Measurements from ENCODE around the gene DNAJB9. TPM values are rescaled to one million over a fixed set of nuclear protein-coding genes. Genes with fewer than 3 reads are reported as not detected.

Gene DNAJB9
- total and polyA plus RNA-seq, 9 donors, result 12.5 to 22.6 (median 15.7) TPM

DNA sequence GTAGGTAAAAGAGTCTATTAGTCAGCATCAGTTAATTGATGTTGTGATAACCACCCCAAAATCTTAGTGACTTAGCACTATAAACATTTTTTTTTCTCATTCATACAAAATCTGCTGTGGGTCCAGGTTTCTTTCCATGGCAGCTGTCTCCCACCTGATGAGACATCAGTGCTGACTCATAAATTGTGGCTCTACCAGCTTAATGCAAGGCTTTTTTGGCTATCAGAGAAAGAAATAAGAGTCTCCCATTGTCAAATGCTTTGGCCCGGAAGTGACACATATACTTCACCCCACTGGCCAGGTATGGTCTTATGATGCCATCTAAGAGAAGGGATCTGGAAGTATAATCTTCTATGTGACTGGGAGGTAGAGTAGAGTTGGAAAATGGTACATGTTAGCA, 14.5 kb downstream of the DNAJB9 start:
- Histone ChIP-seq H3K4me3 (ENCODE audit: low read length) (no peak overlapping the region), H3K36me3 (ENCODE audit: control insufficient read depth, insufficient read depth, low read length) (peaks cover 7% of the 10 kb centered on the region), H3K27me3 (ENCODE audit: control insufficient read depth, insufficient read depth, low read length) (no peaks in the 10 kb centered on the region), H3K4me1 (ENCODE audit: control insufficient read depth, insufficient read depth, low read length) (no peaks in the 10 kb centered on the region), H3K27ac (ENCODE audit: low read length) (no peak overlapping the region), H3K9me3 (replicated peaks; ENCODE audit: control insufficient read depth, low read depth, low read length) (peaks cover 10% of the 10 kb centered on the region)
- DNase-seq, result no peak
- WGBS (ENCODE audit: insufficient coverage), result no CpG with 5 or more reads among the region's 1 CpG

DNA sequence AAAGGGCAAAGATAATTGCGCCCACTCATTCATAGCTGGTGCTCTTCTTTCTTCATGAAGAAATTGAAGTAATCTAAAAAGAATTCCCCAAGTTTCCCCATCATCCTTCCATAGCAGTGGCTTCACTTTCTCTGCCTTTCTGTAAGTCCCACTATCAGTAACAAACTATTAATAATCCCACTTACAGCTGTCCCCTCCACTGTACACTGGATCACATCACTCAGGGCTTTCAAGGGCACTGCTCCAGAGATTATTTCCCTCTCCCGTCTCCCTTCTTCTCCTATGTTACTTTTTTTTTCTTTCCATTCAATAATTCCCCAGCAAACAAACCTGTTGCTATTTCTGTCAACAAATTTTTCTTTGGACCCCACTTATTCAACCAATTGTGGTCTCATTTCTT, 16.2 kb downstream of the DNAJB9 start:
- no peak overlapping the region for H3K27ac ChIP-seq (ENCODE audit: low read length)
- DNase-seq, result no peak
- H3K27me3 ChIP-seq (ENCODE audit: control insufficient read depth, insufficient read depth, low read length), result no peaks in the 10 kb centered on the region
- no peak overlapping the region for H3K4me3 ChIP-seq (ENCODE audit: low read length)
- H3K4me1 ChIP-seq (ENCODE audit: control insufficient read depth, insufficient read depth, low read length), result no peaks in the 10 kb centered on the region
- no peaks in the 10 kb centered on the region for H3K36me3 ChIP-seq (ENCODE audit: control insufficient read depth, insufficient read depth, low read length)
- no peaks in the 10 kb centered on the region for H3K9me3 ChIP-seq (replicated peaks; ENCODE audit: control insufficient read depth, low read depth, low read length)
- 56% methylated on average over 1 of the region's 2 CpGs for WGBS (ENCODE audit: insufficient coverage)

DNA sequence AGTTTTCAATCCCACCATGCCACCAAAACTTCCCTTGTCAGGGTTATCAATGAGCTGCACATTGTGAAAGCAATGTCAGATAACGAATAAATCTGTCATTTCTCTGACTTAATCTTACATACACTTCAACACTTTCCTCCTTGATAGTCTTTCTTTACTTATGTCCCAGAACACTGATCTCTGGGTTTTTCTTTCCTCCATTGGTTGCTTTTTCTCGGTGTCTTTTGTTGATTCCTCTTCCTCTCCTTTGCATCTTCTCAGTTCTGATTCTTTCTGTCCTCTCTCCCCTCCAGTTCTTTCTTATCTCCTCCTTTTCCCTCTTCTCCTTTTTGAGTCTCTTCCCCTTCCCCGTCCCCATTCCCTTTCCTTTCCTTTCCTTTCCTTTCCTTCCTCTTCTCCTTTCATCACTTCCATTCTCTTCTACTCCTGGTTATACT, 16.6 kb downstream of the DNAJB9 start:
- H3K9me3 ChIP-seq (replicated peaks; ENCODE audit: control insufficient read depth, low read depth, low read length), result no peaks in the 10 kb centered on the region
- no peak for DNase-seq
- H3K4me3 ChIP-seq (ENCODE audit: low read length), result no peak overlapping the region
- no peaks in the 10 kb centered on the region for H3K4me1 ChIP-seq (ENCODE audit: control insufficient read depth, insufficient read depth, low read length)
- WGBS (ENCODE audit: insufficient coverage), result 79% methylated on average over 2 of the region's 3 CpGs
- no peak overlapping the region for H3K27ac ChIP-seq (ENCODE audit: low read length)
- H3K36me3 ChIP-seq (ENCODE audit: control insufficient read depth, insufficient read depth, low read length), result no peaks in the 10 kb centered on the region
- no peaks in the 10 kb centered on the region for H3K27me3 ChIP-seq (ENCODE audit: control insufficient read depth, insufficient read depth, low read length)

DNA sequence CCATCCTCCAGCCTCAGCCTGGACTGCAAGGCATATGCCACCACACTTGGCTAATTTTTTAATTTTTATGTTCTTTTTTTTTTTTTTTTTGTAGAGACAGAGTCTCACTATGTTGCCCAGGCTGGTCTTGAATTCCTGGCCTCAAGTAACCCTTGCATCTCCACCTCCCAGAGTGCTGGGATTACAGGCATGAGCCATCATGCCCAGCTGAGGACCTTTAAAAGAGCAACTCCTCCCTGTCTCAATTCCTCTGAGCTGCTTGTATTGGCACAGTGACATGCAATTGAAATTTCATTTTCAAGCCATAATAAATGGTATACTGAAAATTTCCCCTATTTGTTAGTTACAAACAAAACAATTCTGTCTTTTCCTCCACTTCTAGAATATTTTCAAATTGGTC, 19.5 kb downstream of the DNAJB9 start:
- Histone ChIP-seq H3K4me1 (ENCODE audit: control insufficient read depth, insufficient read depth, low read length) (peaks cover 2% of the 10 kb centered on the region), H3K9me3 (replicated peaks; ENCODE audit: control insufficient read depth, low read depth, low read length) (no peaks in the 10 kb centered on the region), H3K27ac (ENCODE audit: low read length) (no peak overlapping the region), H3K4me3 (ENCODE audit: low read length) (no peak overlapping the region), H3K27me3 (ENCODE audit: control insufficient read depth, insufficient read depth, low read length) (no peaks in the 10 kb centered on the region), H3K36me3 (ENCODE audit: control insufficient read depth, insufficient read depth, low read length) (no peaks in the 10 kb centered on the region)
- no peak for DNase-seq

DNA sequence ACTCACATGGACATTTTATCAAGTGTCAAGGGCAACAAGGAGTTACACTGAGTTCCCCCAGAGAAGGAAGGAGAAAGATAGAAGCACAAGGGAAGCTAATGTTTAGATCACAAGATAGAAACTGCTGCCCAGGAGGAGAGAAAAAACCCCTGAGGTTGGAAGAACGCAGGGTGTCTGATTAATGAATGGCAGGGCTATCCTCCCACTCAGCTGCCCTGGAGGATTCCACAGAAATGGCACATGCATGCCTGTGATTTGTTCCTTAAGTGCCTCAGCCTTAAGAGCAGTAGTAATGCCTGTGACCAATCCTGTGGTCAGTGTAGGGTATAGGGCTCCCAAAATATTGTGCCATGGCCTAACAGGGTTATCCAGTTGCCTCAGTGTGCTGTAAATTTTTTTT, 20.2 kb downstream of the DNAJB9 start:
- Histone ChIP-seq H3K27me3 (ENCODE audit: control insufficient read depth, insufficient read depth, low read length) (no peaks in the 10 kb centered on the region), H3K9me3 (replicated peaks; ENCODE audit: control insufficient read depth, low read depth, low read length) (no peaks in the 10 kb centered on the region), H3K36me3 (ENCODE audit: control insufficient read depth, insufficient read depth, low read length) (no peaks in the 10 kb centered on the region), H3K27ac (ENCODE audit: low read length) (no peak overlapping the region), H3K4me1 (ENCODE audit: control insufficient read depth, insufficient read depth, low read length) (peaks cover 2% of the 10 kb centered on the region), H3K4me3 (ENCODE audit: low read length) (no peak overlapping the region)
- 44% methylated on average over 1 of the region's 1 CpG for WGBS (ENCODE audit: insufficient coverage)
- DNase-seq, result no peak

DNA sequence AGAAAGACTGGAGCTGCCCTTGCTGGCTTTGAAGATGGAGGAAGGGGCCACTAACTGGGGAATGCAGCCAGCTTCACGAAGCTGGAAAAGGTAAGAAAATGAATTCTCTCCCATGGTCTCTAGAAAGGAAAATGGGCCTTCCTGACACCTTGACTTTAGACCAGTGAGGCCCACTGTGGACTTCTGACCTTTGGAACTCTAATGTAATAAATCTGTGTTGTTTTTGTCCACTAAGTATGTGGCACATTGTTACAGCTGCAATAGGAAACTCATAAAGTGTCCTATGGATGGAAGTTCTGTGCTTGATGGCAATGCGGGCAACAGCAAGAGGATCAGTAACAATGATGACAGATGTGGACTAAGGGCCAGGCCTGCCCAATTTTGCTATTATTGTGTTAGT, 20.9 kb downstream of the DNAJB9 start:
- Histone ChIP-seq H3K36me3 (ENCODE audit: control insufficient read depth, insufficient read depth, low read length) (no peaks in the 10 kb centered on the region), H3K9me3 (replicated peaks; ENCODE audit: control insufficient read depth, low read depth, low read length) (no peaks in the 10 kb centered on the region), H3K4me3 (ENCODE audit: low read length) (no peak overlapping the region), H3K27ac (ENCODE audit: low read length) (no peak overlapping the region), H3K27me3 (ENCODE audit: control insufficient read depth, insufficient read depth, low read length) (no peaks in the 10 kb centered on the region), H3K4me1 (ENCODE audit: control insufficient read depth, insufficient read depth, low read length) (peaks cover 2% of the 10 kb centered on the region)
- 83% methylated on average over 2 of the region's 2 CpGs for WGBS (ENCODE audit: insufficient coverage)
- DNase-seq, result no peak

DNA sequence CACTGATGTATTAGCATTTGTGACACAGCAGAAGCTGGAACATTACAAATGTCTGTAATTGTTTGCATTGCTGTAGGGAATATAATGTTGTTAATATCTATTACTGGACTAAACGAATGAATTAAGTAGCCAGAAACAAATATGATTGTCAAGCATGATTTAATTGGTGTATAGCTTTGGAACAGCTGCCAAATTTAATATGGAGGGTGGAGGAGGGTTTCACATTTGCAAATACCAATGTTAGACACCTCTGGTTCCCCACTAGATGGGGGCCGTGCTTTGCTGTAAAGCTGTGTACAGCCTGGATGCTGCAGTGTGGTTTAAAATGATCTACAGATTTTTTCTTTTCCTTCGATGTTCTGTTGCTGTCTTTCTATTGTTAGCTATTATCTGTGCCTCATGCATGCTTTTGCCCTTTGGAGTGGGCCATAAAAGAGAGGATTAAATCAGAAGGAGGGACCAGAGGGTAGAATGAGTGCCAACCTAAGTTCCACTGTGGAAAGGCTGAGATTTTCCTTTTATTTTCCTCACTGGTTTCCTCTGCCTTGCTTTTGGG, 23.1 kb downstream of the DNAJB9 start:
- WGBS (ENCODE audit: insufficient coverage), result 40% methylated on average over 1 of the region's 3 CpGs
- Histone ChIP-seq H3K4me1 (ENCODE audit: control insufficient read depth, insufficient read depth, low read length) (peaks cover 2% of the 10 kb centered on the region), H3K27me3 (ENCODE audit: control insufficient read depth, insufficient read depth, low read length) (no peaks in the 10 kb centered on the region), H3K4me3 (ENCODE audit: low read length) (no peak overlapping the region), H3K9me3 (replicated peaks; ENCODE audit: control insufficient read depth, low read depth, low read length) (no peaks in the 10 kb centered on the region), H3K36me3 (ENCODE audit: control insufficient read depth, insufficient read depth, low read length) (no peaks in the 10 kb centered on the region), H3K27ac (ENCODE audit: low read length) (no peak overlapping the region)
- peak; percentile 27 for DNase-seq

DNA sequence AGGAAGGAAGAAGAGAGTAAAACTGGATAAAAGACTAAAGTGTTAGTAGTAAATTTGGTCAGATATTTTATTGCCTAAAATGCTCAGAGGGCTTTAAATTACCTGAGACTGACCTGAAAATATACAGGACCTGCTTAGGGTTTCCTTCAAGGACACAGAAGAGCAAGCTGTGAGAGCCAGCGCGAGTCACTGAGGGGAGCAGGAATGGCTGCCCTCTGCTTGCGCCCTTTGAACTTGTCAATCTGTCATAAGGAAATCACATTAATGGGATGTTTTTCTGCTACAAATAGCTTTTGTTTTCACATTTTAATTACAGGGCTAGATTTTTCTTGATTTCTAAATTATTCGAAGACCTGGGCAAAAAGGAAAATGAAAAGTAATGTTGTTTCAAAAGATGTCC, 26.9 kb downstream of the DNAJB9 start:
- Histone ChIP-seq H3K27me3 (ENCODE audit: control insufficient read depth, insufficient read depth, low read length) (no peaks in the 10 kb centered on the region), H3K4me1 (ENCODE audit: control insufficient read depth, insufficient read depth, low read length) (peaks cover 2% of the 10 kb centered on the region), H3K9me3 (replicated peaks; ENCODE audit: control insufficient read depth, low read depth, low read length) (no peaks in the 10 kb centered on the region), H3K27ac (ENCODE audit: low read length) (no peak overlapping the region), H3K36me3 (ENCODE audit: control insufficient read depth, insufficient read depth, low read length) (no peaks in the 10 kb centered on the region), H3K4me3 (ENCODE audit: low read length) (no peak overlapping the region)
- no peak for DNase-seq
- 88% methylated on average over 2 of the region's 4 CpGs for WGBS (ENCODE audit: insufficient coverage)

DNA sequence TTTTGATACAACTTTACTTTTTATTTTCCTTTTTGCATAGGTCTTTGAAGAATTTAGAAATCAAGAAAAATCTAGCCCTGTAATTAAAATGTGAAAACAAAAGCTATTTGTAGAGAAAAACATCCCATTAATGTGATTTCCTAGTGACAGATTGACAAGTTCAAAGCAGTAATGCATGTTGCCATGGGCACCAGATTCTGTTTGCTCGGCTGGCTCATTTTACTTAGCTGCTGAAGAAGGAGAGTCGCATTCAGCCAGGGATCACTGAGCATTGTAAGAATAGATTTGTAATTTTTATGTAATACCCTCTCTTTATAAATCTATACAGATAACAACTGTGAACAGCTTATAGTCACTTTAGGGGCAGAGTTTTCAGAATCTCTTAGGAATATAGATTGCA, 28.5 kb downstream of the DNAJB9 start:
- Histone ChIP-seq H3K27ac (ENCODE audit: low read length) (no peak overlapping the region), H3K27me3 (ENCODE audit: control insufficient read depth, insufficient read depth, low read length) (no peaks in the 10 kb centered on the region), H3K36me3 (ENCODE audit: control insufficient read depth, insufficient read depth, low read length) (no peaks in the 10 kb centered on the region), H3K9me3 (replicated peaks; ENCODE audit: control insufficient read depth, low read depth, low read length) (no peaks in the 10 kb centered on the region), H3K4me1 (ENCODE audit: control insufficient read depth, insufficient read depth, low read length) (no peaks in the 10 kb centered on the region), H3K4me3 (ENCODE audit: low read length) (no peak overlapping the region)
- no CpG with 5 or more reads among the region's 2 CpGs for WGBS (ENCODE audit: insufficient coverage)
- DNase-seq, result no peak

DNA sequence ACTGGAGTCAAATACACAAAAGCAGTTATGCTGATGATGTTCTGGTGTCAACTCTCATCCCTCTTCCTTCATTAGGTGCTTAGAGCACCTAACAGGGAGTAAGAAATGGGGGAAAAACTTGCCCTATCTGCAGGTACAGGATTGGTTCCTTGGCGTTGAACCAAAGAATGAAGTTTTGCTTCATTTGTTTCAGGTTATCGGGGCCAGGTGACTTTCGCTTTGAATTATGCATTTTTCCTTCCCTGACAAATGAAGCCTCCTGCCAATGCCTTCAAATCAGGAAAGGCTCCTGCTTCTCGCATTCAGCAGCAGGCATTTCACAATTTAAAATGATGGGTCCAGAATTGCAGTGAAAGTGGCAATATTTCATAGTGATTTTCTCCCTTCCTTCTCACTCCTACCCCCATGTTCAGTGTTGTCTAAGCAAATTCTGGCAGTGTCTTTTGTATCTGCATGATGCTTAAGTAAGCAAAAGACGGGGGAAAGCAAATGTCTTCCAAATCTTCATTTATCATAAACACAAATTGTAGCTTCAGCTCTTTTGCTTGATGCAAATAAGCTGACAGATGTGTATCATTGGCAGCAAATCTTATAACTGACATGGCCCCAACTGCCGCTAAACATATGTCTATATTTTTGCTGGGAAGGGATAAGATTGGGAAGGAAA, 29.4 kb downstream of the DNAJB9 start:
- DNase-seq, result no peak
- Histone ChIP-seq H3K27me3 (ENCODE audit: control insufficient read depth, insufficient read depth, low read length) (no peaks in the 10 kb centered on the region), H3K4me3 (ENCODE audit: low read length) (no peak overlapping the region), H3K4me1 (ENCODE audit: control insufficient read depth, insufficient read depth, low read length) (no peaks in the 10 kb centered on the region), H3K9me3 (replicated peaks; ENCODE audit: control insufficient read depth, low read depth, low read length) (no peaks in the 10 kb centered on the region), H3K36me3 (ENCODE audit: control insufficient read depth, insufficient read depth, low read length) (no peaks in the 10 kb centered on the region), H3K27ac (ENCODE audit: low read length) (no peak overlapping the region)
- WGBS (ENCODE audit: insufficient coverage), result 96% methylated on average over 3 of the region's 6 CpGs

DNA sequence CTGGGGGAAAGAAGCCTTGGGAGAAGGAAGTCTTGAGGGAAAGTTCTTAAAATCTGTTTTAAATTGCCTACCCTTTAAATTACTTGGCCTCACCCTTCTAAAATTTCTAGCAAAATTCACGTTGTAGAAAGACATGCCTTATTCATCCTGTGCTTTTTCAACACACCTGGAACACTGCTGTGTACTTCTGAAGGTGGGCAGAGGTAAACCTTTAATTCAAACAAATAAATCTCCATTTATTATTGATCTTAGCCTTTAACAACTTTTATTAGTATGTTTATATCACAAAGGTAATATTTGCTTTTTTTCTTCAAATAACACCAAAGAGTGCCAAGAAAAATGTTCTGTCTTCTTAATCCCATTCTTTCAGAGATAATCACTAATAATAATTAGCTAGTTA, 30.7 kb downstream of the DNAJB9 start:
- Histone ChIP-seq H3K27ac (ENCODE audit: low read length) (no peak overlapping the region), H3K36me3 (ENCODE audit: control insufficient read depth, insufficient read depth, low read length) (no peaks in the 10 kb centered on the region), H3K4me1 (ENCODE audit: control insufficient read depth, insufficient read depth, low read length) (no peaks in the 10 kb centered on the region), H3K27me3 (ENCODE audit: control insufficient read depth, insufficient read depth, low read length) (no peaks in the 10 kb centered on the region), H3K9me3 (replicated peaks; ENCODE audit: control insufficient read depth, low read depth, low read length) (no peaks in the 10 kb centered on the region), H3K4me3 (ENCODE audit: low read length) (no peak overlapping the region)
- DNase-seq, result no peak
- no CpG with 5 or more reads among the region's 1 CpG for WGBS (ENCODE audit: insufficient coverage)

Data from muscle of leg (tissue), 11 donors.